GM12801 (cell line): ENCODE data around the gene YY2.

Source experiments
- TF ChIP-seq, protein P1 (sequence below): IDR thresholded peaks from one replicate; pipeline ENCODE4 v1.5.1; 2011; ENCODE audit warnings: control low read depth; ENCODE audit not compliant: insufficient read length; ENCODE audit errors: extremely low read depth

The YY2 gene

DNA sequence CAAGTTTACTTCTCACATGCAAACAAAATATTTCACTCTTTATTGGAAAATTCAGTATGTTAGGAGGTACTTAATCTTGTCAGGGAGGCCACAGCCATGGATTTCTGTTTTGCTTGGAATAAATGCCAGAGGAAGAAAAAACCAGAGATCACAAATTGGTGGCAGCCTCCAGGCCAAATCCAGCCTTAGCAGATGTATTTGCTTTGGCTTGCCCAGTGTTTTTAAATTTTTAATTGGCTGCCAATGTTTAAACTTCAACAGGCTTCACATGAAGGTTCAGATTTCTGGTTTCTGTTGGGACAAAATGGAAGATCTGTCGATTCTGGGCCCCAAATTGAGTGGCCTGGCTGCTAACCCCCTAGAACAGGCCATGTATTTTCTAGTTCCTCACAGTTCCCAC, 19.2 kb downstream of the YY2 start:
- TF ChIP-seq, protein P1, sequence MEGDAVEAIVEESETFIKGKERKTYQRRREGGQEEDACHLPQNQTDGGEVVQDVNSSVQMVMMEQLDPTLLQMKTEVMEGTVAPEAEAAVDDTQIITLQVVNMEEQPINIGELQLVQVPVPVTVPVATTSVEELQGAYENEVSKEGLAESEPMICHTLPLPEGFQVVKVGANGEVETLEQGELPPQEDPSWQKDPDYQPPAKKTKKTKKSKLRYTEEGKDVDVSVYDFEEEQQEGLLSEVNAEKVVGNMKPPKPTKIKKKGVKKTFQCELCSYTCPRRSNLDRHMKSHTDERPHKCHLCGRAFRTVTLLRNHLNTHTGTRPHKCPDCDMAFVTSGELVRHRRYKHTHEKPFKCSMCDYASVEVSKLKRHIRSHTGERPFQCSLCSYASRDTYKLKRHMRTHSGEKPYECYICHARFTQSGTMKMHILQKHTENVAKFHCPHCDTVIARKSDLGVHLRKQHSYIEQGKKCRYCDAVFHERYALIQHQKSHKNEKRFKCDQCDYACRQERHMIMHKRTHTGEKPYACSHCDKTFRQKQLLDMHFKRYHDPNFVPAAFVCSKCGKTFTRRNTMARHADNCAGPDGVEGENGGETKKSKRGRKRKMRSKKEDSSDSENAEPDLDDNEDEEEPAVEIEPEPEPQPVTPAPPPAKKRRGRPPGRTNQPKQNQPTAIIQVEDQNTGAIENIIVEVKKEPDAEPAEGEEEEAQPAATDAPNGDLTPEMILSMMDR: no peak

DNA sequence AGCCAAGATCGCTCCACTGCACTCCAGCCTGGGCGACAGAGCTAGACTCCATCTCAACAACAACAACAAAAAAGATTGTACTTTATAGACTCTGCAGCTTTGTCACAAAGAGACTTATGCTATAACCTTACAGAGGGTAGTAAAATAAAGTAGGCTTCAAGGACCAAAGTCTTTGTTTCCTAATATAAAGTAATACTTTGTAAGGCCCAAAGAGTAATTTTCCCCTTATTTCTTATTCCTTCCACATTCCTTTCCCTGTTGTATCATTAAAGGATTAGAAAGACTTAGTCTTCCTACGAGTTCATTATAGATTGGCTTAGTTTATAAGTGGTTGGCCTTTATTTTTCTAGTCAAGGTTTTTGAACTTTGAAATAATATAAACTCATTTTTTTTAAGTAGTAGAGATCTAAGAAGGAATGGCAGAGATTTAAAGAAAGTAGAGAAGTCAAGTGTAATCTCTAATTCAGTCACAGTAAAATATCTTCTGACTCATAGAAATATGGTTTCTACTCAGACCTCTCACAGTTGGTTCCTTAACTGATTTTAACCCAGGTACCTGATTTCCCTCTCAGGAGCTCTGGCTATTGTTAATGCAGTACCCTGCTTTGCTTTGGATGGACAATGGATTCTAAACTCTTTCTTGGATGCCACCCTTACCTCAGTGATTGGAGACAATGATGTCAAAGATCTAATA, 26.2 kb downstream of the YY2 start:
- TF ChIP-seq, protein P1: no peak

DNA sequence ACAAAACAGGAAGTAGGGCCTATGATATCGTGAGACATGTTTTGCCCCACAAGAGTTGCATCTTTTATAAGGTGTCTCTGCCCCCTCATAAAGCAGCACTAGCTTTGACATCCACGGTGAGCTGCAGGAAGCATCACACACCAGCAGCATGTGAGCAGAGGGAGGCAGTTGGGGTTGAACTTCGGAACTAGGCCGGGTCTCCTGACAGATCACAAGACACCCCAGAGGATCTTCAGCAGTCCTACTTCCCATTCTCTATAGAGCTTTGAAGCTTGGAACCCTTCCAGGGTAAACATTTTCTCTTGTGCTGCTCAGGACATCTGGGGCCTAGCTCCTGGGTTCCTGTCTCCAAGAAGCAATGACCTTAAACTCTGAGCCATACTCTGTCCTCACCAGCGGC, 27.5 kb downstream of the YY2 start:
- TF ChIP-seq, protein P1: no peak

GRCh38 chrX:21885568-21885967, 29.8 kb downstream of the YY2 start:
- TF ChIP-seq, protein P1: no peak

- TF ChIP-seq, protein P1: no peak
These were observed 49.5 kb downstream of the YY2 start for GRCh38 chrX:21905313-21905712.

- TF ChIP-seq, protein P1: no peak
These were observed 50.2 kb downstream of the YY2 start for GRCh38 chrX:21905953-21906352.

GRCh38 chrX:21907260-21907659, 51.5 kb downstream of the YY2 start:
- TF ChIP-seq, protein P1: no peak
